GM23338 (cell line): ENCODE measurements around the gene PROSER2. TPM values are rescaled to one million over a fixed set of nuclear protein-coding genes. Genes with fewer than 3 reads are reported as not detected.
A peak's percentile ranks its signal among the peaks of the same experiment; 100 is the strongest.

ENCODE experiments used
- ATAC-seq: fragments of 200-7000 bp; cut with Tn5 transposase; 3 replicates; pipeline ENCODE4 v1.9.1; 2020
- DNase-seq: peaks from one replicate; pipeline ENCODE4 v3.0.0-alpha.2; 2015; ENCODE audit warnings: low spot score
- H2AFZ ChIP-seq: fragments of 200-600 bp; sonication (generic); 2 replicates; pipeline ENCODE4 v1.8.0; 2016; ENCODE audit warnings: antibody characterized with exemption, mild to moderate bottlenecking, moderate library complexity
- H3F3A ChIP-seq: fragments of 200-600 bp; sonication (generic); replicated peaks from 2 replicates; pipeline ENCODE4 v1.8.0; 2017; ENCODE audit warnings: antibody characterized with exemption, mixed run types, low read depth
- H3K27ac ChIP-seq: fragments of 200-600 bp; sonication (generic); 2 replicates; pipeline ENCODE4 v1.6.1; 2016; ENCODE audit warnings: low read depth
- H3K27me3 ChIP-seq: fragments of 200-600 bp; sonication (generic); 2 replicates; pipeline ENCODE4 v1.8.0; 2016; ENCODE audit warnings: mild to moderate bottlenecking, mixed run types, moderate library complexity; ENCODE audit not compliant: insufficient read depth
- H3K36me3 ChIP-seq: fragments of 200-600 bp; sonication (generic); 2 replicates; pipeline ENCODE4 v1.8.0; 2016; ENCODE audit warnings: mild to moderate bottlenecking; ENCODE audit not compliant: insufficient read depth
- H3K4me1 ChIP-seq: fragments of 200-600 bp; sonication (generic); 2 replicates; pipeline ENCODE4 v1.8.0; 2016; ENCODE audit warnings: mild to moderate bottlenecking, moderate library complexity; ENCODE audit not compliant: insufficient read depth
- H3K4me2 ChIP-seq: fragments of 200-600 bp; sonication (generic); 2 replicates; pipeline ENCODE4 v1.7.1; 2017; ENCODE audit warnings: mixed run types
- H3K4me3 ChIP-seq: fragments of 200-600 bp; sonication (generic); 2 replicates; pipeline ENCODE4 v1.6.1; 2016; ENCODE audit warnings: mixed run types
- H3K79me2 ChIP-seq: fragments of 200-600 bp; sonication (generic); replicated peaks from 2 replicates; pipeline ENCODE4 v1.8.0; 2017; ENCODE audit warnings: mild to moderate bottlenecking; ENCODE audit not compliant: insufficient read depth
- H3K9me2 ChIP-seq: fragments of 200-600 bp; sonication (generic); 2 replicates; pipeline ENCODE4 v1.8.0; 2017; ENCODE audit not compliant: insufficient read depth
- H4K20me1 ChIP-seq: fragments of 200-600 bp; sonication (generic); replicated peaks from 2 replicates; pipeline ENCODE4 v1.8.0; 2017; ENCODE audit warnings: mild to moderate bottlenecking; ENCODE audit not compliant: insufficient read depth
- H3K27ac Mint-ChIP-seq: 2 replicates; pipeline ENCODE4 v1.8.0; 2020; ENCODE audit warnings: inconsistent platforms, mild to moderate bottlenecking, moderate library complexity, mixed read lengths
- H3K27me3 Mint-ChIP-seq: 3 replicates; pipeline ENCODE4 v1.8.0; 2022; ENCODE audit warnings: low read depth, mild to moderate bottlenecking, moderate library complexity, mixed read lengths, inconsistent platforms; ENCODE audit not compliant: insufficient read depth, poor library complexity
- H3K36me3 Mint-ChIP-seq: 3 replicates; pipeline ENCODE4 v1.8.0; 2021; ENCODE audit warnings: low read depth, mild to moderate bottlenecking, inconsistent platforms, moderate library complexity, mixed read lengths
- H3K4me1 Mint-ChIP-seq: 3 replicates; pipeline ENCODE4 v1.8.0; 2020; ENCODE audit warnings: mild to moderate bottlenecking, inconsistent platforms, mixed read lengths
- H3K4me3 Mint-ChIP-seq: 3 replicates; pipeline ENCODE4 v1.8.0; 2021; ENCODE audit warnings: moderate library complexity, mild to moderate bottlenecking, inconsistent platforms, mixed read lengths
- H3K9me3 Mint-ChIP-seq: 3 replicates; pipeline ENCODE4 v1.8.0; 2020; ENCODE audit warnings: moderate library complexity, mild to moderate bottlenecking, inconsistent platforms, mixed read lengths
- CREB1 ChIP-seq: fragments of 250-450 bp; sonication (Bioruptor Pico); IDR thresholded peaks from 2 replicates; pipeline ENCODE4 v1.5.0; 2020; ENCODE audit warnings: low read depth, mild to moderate bottlenecking, moderate library complexity
- EZH2 ChIP-seq: fragments of 200-600 bp; sonication (generic); IDR thresholded peaks from one replicate; pipeline ENCODE4 v1.8.0; 2017; ENCODE audit warnings: antibody characterized with exemption, mild to moderate bottlenecking, low read depth; ENCODE audit not compliant: unreplicated experiment
- EZH2phosphoT487 ChIP-seq: fragments of 200-600 bp; sonication (generic); IDR thresholded peaks from one replicate; pipeline ENCODE4 v1.8.1; 2018; ENCODE audit warnings: antibody characterized with exemption; ENCODE audit not compliant: unreplicated experiment
- JUNB ChIP-seq: IDR thresholded peaks from one replicate; pipeline ENCODE4 v1.6.1; 2016; ENCODE audit warnings: antibody characterized with exemption; ENCODE audit not compliant: unreplicated experiment
- NANOG ChIP-seq: IDR thresholded peaks from 2 replicates; pipeline ENCODE4 v1.6.1; 2016; ENCODE audit warnings: antibody characterized with exemption, borderline replicate concordance
- POLR2AphosphoS5 ChIP-seq: IDR thresholded peaks from 2 replicates; pipeline ENCODE4 v1.6.1; 2016; ENCODE audit warnings: antibody characterized with exemption, low read depth
- STAT1 ChIP-seq: IDR thresholded peaks from one replicate; pipeline ENCODE4 v1.6.1; 2016; ENCODE audit warnings: antibody characterized with exemption; ENCODE audit not compliant: unreplicated experiment
- ZNF114 ChIP-seq: fragments of 250-450 bp; sonication (Bioruptor Pico); IDR thresholded peaks from 2 replicates; pipeline ENCODE4 v1.5.0; 2020; ENCODE audit warnings: mild to moderate bottlenecking, moderate library complexity
- ZNF331 ChIP-seq: fragments of 250-450 bp; sonication (Bioruptor Pico); IDR thresholded peaks from 2 replicates; pipeline ENCODE4 v1.5.0; 2020; ENCODE audit warnings: low read depth, mild to moderate bottlenecking, moderate library complexity
- polyA plus RNA-seq: library from polyadenylated mRNA; unstranded; fragments of >200 nt; fragmentation: Nextera tagmentation; extraction: Ambion mirVana; gene quantifications from 2 replicates; pipeline ENCODE4 v1.2.1, GENCODE V29; 2016
- total RNA-seq: library from RNA; depleted of rRNA; stranded (reverse); fragments of >200 nt; shearing (Covaris generic); gene quantifications from 2 replicates; pipeline ENCODE4 v1.2.3, GENCODE V29; 2014
- TF ChIP-seq, protein P1 (sequence below): fragments of 250-450 bp; sonication (Bioruptor Pico); IDR thresholded peaks from 2 replicates; pipeline ENCODE4 v1.5.0; 2020; ENCODE audit warnings: mild to moderate bottlenecking, moderate library complexity
- TF ChIP-seq, protein P2 (sequence below): IDR thresholded peaks from one replicate; pipeline ENCODE4 v1.6.1; 2018; ENCODE audit warnings: antibody characterized with exemption; ENCODE audit not compliant: unreplicated experiment
- TF ChIP-seq, protein P3 (sequence below): IDR thresholded peaks from 2 replicates; pipeline ENCODE4 v1.6.1; 2016; ENCODE audit warnings: antibody characterized with exemption
- TF ChIP-seq, protein P4 (sequence below), 2 experiments: fragments of 200-600 bp in 1 of 2; sonication (generic) in 1 of 2; conservative IDR thresholded peaks; 2 replicates each; pipeline versions ENCODE4 v1.5.1 to v1.6.1; 2016 to 2017; ENCODE audit warnings: antibody characterized with exemption in 2 of 2, low read depth in 2 of 2, mild to moderate bottlenecking in 2 of 2, moderate library complexity in 1 of 2

Gene PROSER2
- total and polyA plus RNA-seq, 2 experiments from 2014 or later = 4.2 to 10.8 TPM

DNA sequence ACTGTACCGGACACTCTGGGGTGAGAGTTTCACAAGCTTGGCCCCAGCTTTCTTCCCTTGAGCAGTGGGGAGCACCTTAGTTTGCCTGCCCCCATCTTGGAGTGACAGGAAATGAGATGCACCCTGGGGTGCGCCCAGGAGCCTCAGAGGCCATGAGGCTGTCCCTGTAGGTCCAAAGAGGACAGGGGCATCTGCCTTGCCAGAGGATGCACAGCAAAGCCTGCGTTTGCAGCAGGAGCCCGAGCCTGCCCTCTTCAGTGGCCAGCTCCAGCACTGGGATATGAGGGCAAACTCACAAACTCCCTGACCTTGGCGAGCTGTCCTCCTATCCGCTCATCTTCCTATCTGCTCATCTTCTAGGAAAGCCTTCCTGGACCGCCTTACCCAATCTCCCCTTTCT is 79.5 kb downstream of the PROSER2 start:
- H3K4me1 Mint-ChIP-seq = peaks cover 12% of the 10 kb centered on the region
- no peaks in the 10 kb centered on the region for H4K20me1 ChIP-seq
- H3K4me1 ChIP-seq = 0 out of 2 replicates have a peak, but pooled peaks cover 4% of the 10 kb centered on the region
- no peaks in the 10 kb centered on the region for H3K9me2 ChIP-seq
- no peaks in the 10 kb centered on the region for H3K36me3 Mint-ChIP-seq
- no peak overlapping the region for H3K4me3 Mint-ChIP-seq
- H3K36me3 ChIP-seq = no peaks in the 10 kb centered on the region
- no peak overlapping the region for H3K27ac Mint-ChIP-seq
- no peak overlapping the region for H3K4me3 ChIP-seq
- H3K27me3 ChIP-seq = no peaks in the 10 kb centered on the region
- no peak overlapping the region for H3K4me2 ChIP-seq
- peak overlapping the region; percentile 80 for H2AFZ ChIP-seq
- TF ChIP-seq CREB1 (CRISPR knock-in tag) (no peak), POLR2AphosphoS5 (no peak), EZH2phosphoT487 (no peak), ZNF331 (no peak), STAT1 (no peak), JUNB (no peak), ZNF114 (CRISPR knock-in tag) (no peak), EZH2 (no peak), NANOG (no peak)
- TF ChIP-seq, protein P1, sequence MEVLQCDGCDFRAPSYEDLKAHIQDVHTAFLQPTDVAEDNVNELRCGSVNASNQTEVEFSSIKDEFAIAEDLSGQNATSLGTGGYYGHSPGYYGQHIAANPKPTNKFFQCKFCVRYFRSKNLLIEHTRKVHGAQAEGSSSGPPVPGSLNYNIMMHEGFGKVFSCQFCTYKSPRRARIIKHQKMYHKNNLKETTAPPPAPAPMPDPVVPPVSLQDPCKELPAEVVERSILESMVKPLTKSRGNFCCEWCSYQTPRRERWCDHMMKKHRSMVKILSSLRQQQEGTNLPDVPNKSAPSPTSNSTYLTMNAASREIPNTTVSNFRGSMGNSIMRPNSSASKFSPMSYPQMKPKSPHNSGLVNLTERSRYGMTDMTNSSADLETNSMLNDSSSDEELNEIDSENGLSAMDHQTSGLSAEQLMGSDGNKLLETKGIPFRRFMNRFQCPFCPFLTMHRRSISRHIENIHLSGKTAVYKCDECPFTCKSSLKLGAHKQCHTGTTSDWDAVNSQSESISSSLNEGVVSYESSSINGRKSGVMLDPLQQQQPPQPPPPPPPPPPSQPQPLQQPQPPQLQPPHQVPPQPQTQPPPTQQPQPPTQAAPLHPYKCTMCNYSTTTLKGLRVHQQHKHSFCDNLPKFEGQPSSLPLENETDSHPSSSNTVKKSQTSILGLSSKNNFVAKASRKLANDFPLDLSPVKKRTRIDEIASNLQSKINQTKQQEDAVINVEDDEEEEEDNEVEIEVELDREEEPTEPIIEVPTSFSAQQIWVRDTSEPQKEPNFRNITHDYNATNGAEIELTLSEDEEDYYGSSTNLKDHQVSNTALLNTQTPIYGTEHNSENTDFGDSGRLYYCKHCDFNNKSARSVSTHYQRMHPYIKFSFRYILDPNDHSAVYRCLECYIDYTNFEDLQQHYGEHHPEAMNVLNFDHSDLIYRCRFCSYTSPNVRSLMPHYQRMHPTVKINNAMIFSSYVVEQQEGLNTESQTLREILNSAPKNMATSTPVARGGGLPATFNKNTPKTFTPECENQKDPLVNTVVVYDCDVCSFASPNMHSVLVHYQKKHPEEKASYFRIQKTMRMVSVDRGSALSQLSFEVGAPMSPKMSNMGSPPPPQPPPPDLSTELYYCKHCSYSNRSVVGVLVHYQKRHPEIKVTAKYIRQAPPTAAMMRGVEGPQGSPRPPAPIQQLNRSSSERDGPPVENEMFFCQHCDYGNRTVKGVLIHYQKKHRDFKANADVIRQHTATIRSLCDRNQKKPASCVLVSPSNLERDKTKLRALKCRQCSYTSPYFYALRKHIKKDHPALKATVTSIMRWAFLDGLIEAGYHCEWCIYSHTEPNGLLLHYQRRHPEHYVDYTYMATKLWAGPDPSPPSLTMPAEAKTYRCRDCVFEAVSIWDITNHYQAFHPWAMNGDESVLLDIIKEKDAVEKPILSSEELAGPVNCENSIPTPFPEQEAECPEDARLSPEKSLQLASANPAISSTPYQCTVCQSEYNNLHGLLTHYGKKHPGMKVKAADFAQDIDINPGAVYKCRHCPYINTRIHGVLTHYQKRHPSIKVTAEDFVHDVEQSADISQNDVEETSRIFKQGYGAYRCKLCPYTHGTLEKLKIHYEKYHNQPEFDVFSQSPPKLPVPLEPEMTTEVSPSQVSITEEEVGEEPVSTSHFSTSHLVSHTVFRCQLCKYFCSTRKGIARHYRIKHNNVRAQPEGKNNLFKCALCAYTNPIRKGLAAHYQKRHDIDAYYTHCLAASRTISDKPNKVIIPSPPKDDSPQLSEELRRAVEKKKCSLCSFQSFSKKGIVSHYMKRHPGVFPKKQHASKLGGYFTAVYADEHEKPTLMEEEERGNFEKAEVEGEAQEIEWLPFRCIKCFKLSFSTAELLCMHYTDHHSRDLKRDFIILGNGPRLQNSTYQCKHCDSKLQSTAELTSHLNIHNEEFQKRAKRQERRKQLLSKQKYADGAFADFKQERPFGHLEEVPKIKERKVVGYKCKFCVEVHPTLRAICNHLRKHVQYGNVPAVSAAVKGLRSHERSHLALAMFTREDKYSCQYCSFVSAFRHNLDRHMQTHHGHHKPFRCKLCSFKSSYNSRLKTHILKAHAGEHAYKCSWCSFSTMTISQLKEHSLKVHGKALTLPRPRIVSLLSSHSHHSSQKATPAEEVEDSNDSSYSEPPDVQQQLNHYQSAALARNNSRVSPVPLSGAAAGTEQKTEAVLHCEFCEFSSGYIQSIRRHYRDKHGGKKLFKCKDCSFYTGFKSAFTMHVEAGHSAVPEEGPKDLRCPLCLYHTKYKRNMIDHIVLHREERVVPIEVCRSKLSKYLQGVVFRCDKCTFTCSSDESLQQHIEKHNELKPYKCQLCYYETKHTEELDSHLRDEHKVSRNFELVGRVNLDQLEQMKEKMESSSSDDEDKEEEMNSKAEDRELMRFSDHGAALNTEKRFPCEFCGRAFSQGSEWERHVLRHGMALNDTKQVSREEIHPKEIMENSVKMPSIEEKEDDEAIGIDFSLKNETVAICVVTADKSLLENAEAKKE (CRISPR knock-in tag) = no peak
- TF ChIP-seq, protein P2, sequence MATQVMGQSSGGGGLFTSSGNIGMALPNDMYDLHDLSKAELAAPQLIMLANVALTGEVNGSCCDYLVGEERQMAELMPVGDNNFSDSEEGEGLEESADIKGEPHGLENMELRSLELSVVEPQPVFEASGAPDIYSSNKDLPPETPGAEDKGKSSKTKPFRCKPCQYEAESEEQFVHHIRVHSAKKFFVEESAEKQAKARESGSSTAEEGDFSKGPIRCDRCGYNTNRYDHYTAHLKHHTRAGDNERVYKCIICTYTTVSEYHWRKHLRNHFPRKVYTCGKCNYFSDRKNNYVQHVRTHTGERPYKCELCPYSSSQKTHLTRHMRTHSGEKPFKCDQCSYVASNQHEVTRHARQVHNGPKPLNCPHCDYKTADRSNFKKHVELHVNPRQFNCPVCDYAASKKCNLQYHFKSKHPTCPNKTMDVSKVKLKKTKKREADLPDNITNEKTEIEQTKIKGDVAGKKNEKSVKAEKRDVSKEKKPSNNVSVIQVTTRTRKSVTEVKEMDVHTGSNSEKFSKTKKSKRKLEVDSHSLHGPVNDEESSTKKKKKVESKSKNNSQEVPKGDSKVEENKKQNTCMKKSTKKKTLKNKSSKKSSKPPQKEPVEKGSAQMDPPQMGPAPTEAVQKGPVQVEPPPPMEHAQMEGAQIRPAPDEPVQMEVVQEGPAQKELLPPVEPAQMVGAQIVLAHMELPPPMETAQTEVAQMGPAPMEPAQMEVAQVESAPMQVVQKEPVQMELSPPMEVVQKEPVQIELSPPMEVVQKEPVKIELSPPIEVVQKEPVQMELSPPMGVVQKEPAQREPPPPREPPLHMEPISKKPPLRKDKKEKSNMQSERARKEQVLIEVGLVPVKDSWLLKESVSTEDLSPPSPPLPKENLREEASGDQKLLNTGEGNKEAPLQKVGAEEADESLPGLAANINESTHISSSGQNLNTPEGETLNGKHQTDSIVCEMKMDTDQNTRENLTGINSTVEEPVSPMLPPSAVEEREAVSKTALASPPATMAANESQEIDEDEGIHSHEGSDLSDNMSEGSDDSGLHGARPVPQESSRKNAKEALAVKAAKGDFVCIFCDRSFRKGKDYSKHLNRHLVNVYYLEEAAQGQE = no peak
- TF ChIP-seq, protein P3, sequence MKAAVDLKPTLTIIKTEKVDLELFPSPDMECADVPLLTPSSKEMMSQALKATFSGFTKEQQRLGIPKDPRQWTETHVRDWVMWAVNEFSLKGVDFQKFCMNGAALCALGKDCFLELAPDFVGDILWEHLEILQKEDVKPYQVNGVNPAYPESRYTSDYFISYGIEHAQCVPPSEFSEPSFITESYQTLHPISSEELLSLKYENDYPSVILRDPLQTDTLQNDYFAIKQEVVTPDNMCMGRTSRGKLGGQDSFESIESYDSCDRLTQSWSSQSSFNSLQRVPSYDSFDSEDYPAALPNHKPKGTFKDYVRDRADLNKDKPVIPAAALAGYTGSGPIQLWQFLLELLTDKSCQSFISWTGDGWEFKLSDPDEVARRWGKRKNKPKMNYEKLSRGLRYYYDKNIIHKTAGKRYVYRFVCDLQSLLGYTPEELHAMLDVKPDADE = no peak
- TF ChIP-seq, protein P4, sequence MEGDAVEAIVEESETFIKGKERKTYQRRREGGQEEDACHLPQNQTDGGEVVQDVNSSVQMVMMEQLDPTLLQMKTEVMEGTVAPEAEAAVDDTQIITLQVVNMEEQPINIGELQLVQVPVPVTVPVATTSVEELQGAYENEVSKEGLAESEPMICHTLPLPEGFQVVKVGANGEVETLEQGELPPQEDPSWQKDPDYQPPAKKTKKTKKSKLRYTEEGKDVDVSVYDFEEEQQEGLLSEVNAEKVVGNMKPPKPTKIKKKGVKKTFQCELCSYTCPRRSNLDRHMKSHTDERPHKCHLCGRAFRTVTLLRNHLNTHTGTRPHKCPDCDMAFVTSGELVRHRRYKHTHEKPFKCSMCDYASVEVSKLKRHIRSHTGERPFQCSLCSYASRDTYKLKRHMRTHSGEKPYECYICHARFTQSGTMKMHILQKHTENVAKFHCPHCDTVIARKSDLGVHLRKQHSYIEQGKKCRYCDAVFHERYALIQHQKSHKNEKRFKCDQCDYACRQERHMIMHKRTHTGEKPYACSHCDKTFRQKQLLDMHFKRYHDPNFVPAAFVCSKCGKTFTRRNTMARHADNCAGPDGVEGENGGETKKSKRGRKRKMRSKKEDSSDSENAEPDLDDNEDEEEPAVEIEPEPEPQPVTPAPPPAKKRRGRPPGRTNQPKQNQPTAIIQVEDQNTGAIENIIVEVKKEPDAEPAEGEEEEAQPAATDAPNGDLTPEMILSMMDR (conservative IDR thresholded peaks at IDR 0.05; ENCODE audit: low read depth in 2 of 2) = no peak
- ATAC-seq (no peak), DNase-seq (no peak)
- H3K27me3 Mint-ChIP-seq = peaks cover 11% of the 10 kb centered on the region
- H3F3A ChIP-seq = no peaks in the 10 kb centered on the region
- H3K27ac ChIP-seq = no peak overlapping the region
- H3K79me2 ChIP-seq = no peaks in the 10 kb centered on the region
- H3K9me3 Mint-ChIP-seq = no peaks in the 10 kb centered on the region
